ENCODE measurements around the gene POLD1.

- TF ChIP-seq POLR2A (IDR thresholded peaks at IDR 0.05) (no peak), EP300 (IDR thresholded peaks at IDR 0.05) (no peak)
- TF ChIP-seq, protein P1, sequence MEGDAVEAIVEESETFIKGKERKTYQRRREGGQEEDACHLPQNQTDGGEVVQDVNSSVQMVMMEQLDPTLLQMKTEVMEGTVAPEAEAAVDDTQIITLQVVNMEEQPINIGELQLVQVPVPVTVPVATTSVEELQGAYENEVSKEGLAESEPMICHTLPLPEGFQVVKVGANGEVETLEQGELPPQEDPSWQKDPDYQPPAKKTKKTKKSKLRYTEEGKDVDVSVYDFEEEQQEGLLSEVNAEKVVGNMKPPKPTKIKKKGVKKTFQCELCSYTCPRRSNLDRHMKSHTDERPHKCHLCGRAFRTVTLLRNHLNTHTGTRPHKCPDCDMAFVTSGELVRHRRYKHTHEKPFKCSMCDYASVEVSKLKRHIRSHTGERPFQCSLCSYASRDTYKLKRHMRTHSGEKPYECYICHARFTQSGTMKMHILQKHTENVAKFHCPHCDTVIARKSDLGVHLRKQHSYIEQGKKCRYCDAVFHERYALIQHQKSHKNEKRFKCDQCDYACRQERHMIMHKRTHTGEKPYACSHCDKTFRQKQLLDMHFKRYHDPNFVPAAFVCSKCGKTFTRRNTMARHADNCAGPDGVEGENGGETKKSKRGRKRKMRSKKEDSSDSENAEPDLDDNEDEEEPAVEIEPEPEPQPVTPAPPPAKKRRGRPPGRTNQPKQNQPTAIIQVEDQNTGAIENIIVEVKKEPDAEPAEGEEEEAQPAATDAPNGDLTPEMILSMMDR (IDR thresholded peaks at IDR 0.05) = no peak
Measured at GRCh38 chr19:50428772-50429463, 44.8 kb downstream of the POLD1 start.

Data from tibial nerve (tissue), 4 donors.